T-helper 1 cell treated with Interleukin-12 subunit alpha and Interleukin-12 subunit beta and Interleukin-4 antibody, amounts not matched to agents 30 ng/mL and 1 ng/mL, for 36 hours (primary cell): ENCODE measurements around the gene DDX23. TPM values are rescaled to one million over a fixed set of nuclear protein-coding genes. Genes with fewer than 3 reads are reported as not detected.

Experiments used
- intact Hi-C: fragments of 100-400 bp; cut with micrococcal nuclease; formaldehyde crosslinking; loops from one replicate; pipeline ENCODE4 v1.15.1; 2024
- total RNA-seq: library from RNA; stranded (reverse); gene quantifications from 2 replicates; pipeline ENCODE4 v1.2.3, GENCODE V29; 2022

DDX23 gene
- total RNA-seq, 1 donor from 2014 or later = 125 TPM

DNA sequence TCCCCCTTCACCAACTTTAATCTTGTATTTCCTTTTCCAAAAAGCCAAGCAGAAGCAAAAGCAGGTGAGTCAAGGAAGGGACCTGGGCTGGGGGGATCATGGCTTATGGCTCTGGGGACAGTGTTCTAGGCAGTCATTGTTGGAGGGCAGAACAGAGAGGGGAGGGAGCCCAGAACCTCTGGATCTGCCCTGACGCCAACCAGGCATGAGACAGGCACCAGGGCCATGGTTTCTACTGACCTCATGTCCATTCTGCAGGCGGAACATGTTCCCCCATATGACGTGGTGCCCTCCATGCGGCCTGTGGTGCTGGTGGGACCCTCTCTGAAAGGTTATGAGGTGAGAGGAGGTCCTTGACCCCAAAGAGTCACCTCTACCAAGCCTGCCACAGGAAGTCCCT lies 27.1 kb downstream of the DDX23 start:
- intact Hi-C loops = no loop called here

- intact Hi-C loops = no loop called here
Observed at GRCh38 chr12:48824112-48824511, 27.9 kb downstream of the DDX23 start.

- intact Hi-C loops = no loop called here
Observed at GRCh38 chr12:48823281-48823680, 28.7 kb downstream of the DDX23 start.

GRCh38 chr12:48822711-48823110 lies 29.3 kb downstream of the DDX23 start:
- intact Hi-C loops = no loop called here

DNA sequence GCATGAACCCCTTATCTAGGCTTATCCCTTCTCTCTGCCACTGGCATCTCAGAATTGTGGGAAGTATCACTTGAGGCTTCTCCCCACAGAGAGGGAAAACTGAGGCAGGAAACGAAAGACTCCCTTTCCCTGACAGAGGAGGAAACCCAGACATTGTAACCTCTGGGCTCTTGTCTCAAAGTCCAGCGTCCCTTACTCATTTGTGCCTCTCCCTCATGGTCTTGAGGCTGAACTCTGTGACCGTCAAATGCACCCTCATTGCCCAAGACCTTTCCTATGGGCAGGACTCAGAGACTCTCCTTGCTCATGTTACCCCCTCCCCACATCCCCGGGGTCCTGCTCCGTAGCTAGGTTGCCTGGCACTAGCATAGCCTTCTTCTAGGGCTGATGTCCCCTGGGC lies 29.8 kb downstream of the DDX23 start:
- intact Hi-C loops = no loop called here

GRCh38 chr12:48819986-48820725 lies 31.8 kb downstream of the DDX23 start:
- intact Hi-C loops = loop anchor here (10.0 kb wide), 1 partner anchor 915 kb away; the partner anchor contains the start of gene VDR

GRCh38 chr12:48818831-48819590 lies 33.0 kb downstream of the DDX23 start:
- intact Hi-C loops = loop anchor here (1.0 to 10.0 kb wide), 5 partner anchors 33 to 914 kb away; partner anchors contain the start of genes CCNT1, DDX23, KANSL2 and RND1

DNA sequence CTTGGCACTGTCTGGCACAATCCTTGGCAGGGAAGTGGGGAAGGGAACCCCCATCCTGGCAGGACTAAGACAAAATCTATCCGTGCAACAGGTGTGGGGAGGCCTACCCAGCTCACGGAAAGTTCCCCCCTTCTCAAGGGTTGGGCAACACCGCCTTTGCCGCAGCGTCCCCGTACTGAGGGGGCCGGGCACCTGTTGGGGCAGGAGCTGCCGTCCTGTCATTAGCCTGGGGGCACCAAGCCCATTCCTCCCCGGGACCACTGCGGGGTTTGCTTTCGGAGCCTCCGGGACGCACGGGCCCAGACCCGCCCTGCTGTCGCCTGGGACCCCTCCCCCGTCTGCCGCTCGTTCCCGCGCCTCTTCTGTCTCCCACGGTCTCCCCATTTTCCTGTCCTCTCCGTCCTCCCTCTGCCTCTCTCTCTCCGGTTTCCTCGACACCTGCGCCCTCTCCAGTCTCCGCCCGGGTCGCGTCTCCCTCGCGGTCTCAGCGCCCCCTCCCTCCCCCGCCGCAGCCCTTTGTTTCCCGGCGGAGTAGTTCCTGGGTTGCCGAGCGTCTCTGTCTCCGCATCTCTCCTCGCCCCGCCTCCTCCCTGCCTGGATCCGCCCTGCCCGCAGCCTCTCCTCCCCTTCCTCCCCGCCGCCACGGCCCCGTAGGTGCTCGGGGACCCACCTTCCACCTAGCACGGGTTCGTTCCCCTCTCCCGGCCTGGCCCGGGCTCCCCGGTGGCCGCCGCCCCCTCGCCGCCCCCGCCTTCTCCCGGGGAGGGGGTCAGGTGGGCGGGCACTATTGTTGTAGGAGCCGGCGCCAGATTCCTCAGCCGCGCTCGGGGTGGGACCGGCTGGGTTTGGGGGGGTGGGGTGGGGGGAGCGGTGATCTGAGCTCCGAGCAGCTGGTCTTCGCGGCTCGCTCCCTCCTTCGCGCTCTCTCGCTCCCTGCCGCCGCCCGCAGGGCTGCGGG lies 33.8 kb downstream of the DDX23 start, which contains the start of gene CACNB3:
TSS of gene CACNB3 (plus strand) at position 624 of the 958 bp plus-strand sequence. CDS start 434 bp downstream, outside the sequence.
- intact Hi-C loops = loop anchor here (1.0 to 10.0 kb wide), 5 partner anchors 34 to 913 kb away; partner anchors contain the start of genes CCNT1, DDX23, KANSL2 and RND1

- intact Hi-C loops = loop anchor here (10.0 kb wide), 1 partner anchor 911 kb away; the partner anchor contains the start of gene VDR
Observed at GRCh38 chr12:48816143-48816854, 35.7 kb downstream of the DDX23 start.

DNA sequence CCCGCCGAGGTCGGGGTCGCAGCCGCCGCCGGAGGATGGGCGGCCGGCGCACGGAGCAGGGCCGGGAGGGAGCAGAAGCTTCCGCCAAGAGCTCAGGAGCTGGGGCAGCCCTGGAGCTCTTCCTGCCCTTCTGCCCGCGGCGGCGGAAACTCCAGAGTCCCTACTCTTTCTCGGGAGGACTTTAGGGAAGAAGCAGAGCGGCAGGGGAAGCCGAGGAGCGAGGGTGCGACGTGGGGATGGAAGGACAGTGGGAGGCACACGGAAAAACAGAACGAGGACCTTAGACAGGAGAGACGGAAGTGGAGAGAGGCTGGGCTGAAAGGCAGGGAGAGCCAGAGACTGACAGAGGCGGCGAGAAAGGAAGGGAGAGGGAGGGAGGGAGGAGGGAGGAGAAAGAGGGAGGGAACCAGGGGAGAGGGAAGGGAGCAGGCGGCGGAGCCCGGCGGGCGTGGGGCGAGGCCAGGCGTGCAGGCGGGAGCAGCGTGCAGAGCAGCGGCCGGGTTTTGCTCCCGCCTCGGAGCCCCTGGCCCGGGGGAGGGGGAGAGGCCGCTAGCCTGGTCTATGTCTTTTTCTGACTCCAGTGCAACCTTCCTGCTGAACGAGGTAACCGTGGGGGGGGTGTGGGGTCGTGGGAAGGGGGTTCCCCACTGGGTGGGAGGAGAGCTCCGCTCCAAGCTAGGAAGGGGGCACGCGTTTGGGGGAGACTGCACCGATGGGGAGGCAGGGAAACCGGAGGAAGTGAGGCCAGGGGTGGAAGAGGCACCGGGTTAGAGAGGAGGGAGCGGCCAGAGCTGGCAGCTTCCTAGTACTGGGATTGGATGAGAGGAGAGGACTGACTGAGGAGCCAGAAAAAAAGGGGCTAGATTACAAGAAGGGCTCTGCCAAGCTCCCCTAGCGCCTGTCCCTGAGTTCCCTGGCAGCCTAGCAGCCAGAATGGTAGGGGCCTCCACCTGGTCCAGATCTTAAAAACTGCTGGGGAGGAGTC lies 36.5 kb downstream of the DDX23 start:
- intact Hi-C loops = loop anchor here (2.0 to 10.0 kb wide), 2 partner anchors 19 to 911 kb away; partner anchors contain the start of gene VDR

GRCh38 chr12:48814262-48815125 lies 37.5 kb downstream of the DDX23 start:
- intact Hi-C loops = loop anchor here (1.0 to 10.0 kb wide), 3 partner anchors 18 to 910 kb away; partner anchors contain the start of genes CCNT1 and VDR

GRCh38 chr12:48813465-48814261 lies 38.3 kb downstream of the DDX23 start:
- intact Hi-C loops = loop anchor here (1.0 to 10.0 kb wide), 3 partner anchors 17 to 909 kb away; partner anchors contain the start of genes CCNT1 and VDR

GRCh38 chr12:48812389-48812788 lies 39.6 kb downstream of the DDX23 start:
- intact Hi-C loops = loop anchor here (10.0 kb wide), 1 partner anchor 908 kb away; the partner anchor contains the start of gene VDR

DNA sequence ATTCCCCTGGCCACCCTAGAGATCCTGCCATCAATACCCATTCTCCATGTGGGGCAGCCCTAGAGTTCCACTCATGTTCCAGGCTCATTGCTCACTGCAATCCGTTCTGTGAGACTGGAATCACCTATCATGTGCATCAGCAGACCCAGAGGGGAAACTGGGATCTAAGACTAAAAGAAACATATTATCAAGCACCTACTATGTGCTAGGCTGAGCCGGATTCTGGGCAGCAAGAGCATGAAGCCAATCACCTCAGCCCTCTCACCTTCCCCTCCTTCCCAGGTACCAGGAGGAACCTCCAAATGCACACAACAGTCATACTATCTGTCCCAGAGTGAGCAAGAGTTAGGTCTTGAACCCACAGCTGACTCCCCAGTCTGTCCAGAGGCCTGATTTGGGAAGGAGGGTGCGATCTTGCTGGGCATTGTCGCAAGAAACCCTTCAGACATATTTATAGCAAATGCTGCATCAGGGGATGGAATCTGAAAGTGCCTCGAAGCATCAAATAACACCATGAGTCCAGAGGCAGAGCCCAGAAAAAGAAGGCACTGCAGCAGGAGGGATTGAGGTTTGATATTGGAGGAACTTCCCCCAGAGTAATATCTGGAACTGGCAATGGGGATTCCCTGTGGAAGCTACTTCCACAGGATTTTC lies 40.4 kb downstream of the DDX23 start:
- intact Hi-C loops = loop anchor here (10.0 kb wide), 1 partner anchor 907 kb away; the partner anchor contains the start of gene VDR

- intact Hi-C loops = loop anchor here (10.0 kb wide), 1 partner anchor 906 kb away; the partner anchor contains the start of gene VDR
Observed at GRCh38 chr12:48810903-48811431, 41.0 kb downstream of the DDX23 start.

DNA sequence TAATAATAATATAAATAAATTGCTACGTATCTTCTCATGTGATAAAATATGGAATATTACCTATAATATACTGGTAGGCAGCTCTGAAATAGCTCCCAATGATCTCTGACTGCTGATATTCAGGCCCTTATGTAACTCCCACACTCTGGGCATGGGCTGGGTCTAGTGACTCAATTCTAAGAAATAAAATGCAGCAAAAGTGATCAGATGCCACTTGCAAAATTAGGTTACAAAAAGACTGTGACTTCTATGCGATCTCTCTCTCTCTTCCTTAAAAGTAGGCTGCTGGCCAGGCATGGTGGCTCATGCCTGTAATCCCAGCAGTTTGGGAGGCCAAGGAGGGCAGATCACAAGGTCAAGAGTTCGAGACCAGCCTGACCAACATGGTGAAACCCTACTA lies 44.0 kb downstream of the DDX23 start:
- intact Hi-C loops = no loop called here
